GM23338 (cell line): ENCODE data around the gene CHST13. TPM values are rescaled to one million over a fixed set of nuclear protein-coding genes. Genes with fewer than 3 reads are reported as not detected.

Source experiments
- ATAC-seq: fragments of 200-7000 bp; cut with Tn5 transposase; 3 replicates; pipeline ENCODE4 v1.9.1; 2020
- DNase-seq: peaks from one replicate; pipeline ENCODE4 v3.0.0-alpha.2; 2015; ENCODE audit warnings: low spot score
- H2AFZ ChIP-seq: fragments of 200-600 bp; sonication (generic); 2 replicates; pipeline ENCODE4 v1.8.0; 2016; ENCODE audit warnings: antibody characterized with exemption, mild to moderate bottlenecking, moderate library complexity
- H3F3A ChIP-seq: fragments of 200-600 bp; sonication (generic); replicated peaks from 2 replicates; pipeline ENCODE4 v1.8.0; 2017; ENCODE audit warnings: antibody characterized with exemption, mixed run types, low read depth
- H3K27ac ChIP-seq: fragments of 200-600 bp; sonication (generic); 2 replicates; pipeline ENCODE4 v1.6.1; 2016; ENCODE audit warnings: low read depth
- H3K27me3 ChIP-seq: fragments of 200-600 bp; sonication (generic); 2 replicates; pipeline ENCODE4 v1.8.0; 2016; ENCODE audit warnings: mild to moderate bottlenecking, mixed run types, moderate library complexity; ENCODE audit not compliant: insufficient read depth
- H3K36me3 ChIP-seq: fragments of 200-600 bp; sonication (generic); 2 replicates; pipeline ENCODE4 v1.8.0; 2016; ENCODE audit warnings: mild to moderate bottlenecking; ENCODE audit not compliant: insufficient read depth
- H3K4me1 ChIP-seq: fragments of 200-600 bp; sonication (generic); 2 replicates; pipeline ENCODE4 v1.8.0; 2016; ENCODE audit warnings: mild to moderate bottlenecking, moderate library complexity; ENCODE audit not compliant: insufficient read depth
- H3K4me2 ChIP-seq: fragments of 200-600 bp; sonication (generic); 2 replicates; pipeline ENCODE4 v1.7.1; 2017; ENCODE audit warnings: mixed run types
- H3K4me3 ChIP-seq: fragments of 200-600 bp; sonication (generic); 2 replicates; pipeline ENCODE4 v1.6.1; 2016; ENCODE audit warnings: mixed run types
- H3K79me2 ChIP-seq: fragments of 200-600 bp; sonication (generic); replicated peaks from 2 replicates; pipeline ENCODE4 v1.8.0; 2017; ENCODE audit warnings: mild to moderate bottlenecking; ENCODE audit not compliant: insufficient read depth
- H3K9me2 ChIP-seq: fragments of 200-600 bp; sonication (generic); 2 replicates; pipeline ENCODE4 v1.8.0; 2017; ENCODE audit not compliant: insufficient read depth
- H4K20me1 ChIP-seq: fragments of 200-600 bp; sonication (generic); replicated peaks from 2 replicates; pipeline ENCODE4 v1.8.0; 2017; ENCODE audit warnings: mild to moderate bottlenecking; ENCODE audit not compliant: insufficient read depth
- H3K27ac Mint-ChIP-seq: 2 replicates; pipeline ENCODE4 v1.8.0; 2020; ENCODE audit warnings: inconsistent platforms, mild to moderate bottlenecking, moderate library complexity, mixed read lengths
- H3K27me3 Mint-ChIP-seq: 3 replicates; pipeline ENCODE4 v1.8.0; 2022; ENCODE audit warnings: low read depth, mild to moderate bottlenecking, moderate library complexity, mixed read lengths, inconsistent platforms; ENCODE audit not compliant: insufficient read depth, poor library complexity
- H3K36me3 Mint-ChIP-seq: 3 replicates; pipeline ENCODE4 v1.8.0; 2021; ENCODE audit warnings: low read depth, mild to moderate bottlenecking, inconsistent platforms, moderate library complexity, mixed read lengths
- H3K4me1 Mint-ChIP-seq: 3 replicates; pipeline ENCODE4 v1.8.0; 2020; ENCODE audit warnings: mild to moderate bottlenecking, inconsistent platforms, mixed read lengths
- H3K4me3 Mint-ChIP-seq: 3 replicates; pipeline ENCODE4 v1.8.0; 2021; ENCODE audit warnings: moderate library complexity, mild to moderate bottlenecking, inconsistent platforms, mixed read lengths
- H3K9me3 Mint-ChIP-seq: 3 replicates; pipeline ENCODE4 v1.8.0; 2020; ENCODE audit warnings: moderate library complexity, mild to moderate bottlenecking, inconsistent platforms, mixed read lengths
- CREB1 ChIP-seq: fragments of 250-450 bp; sonication (Bioruptor Pico); IDR thresholded peaks from 2 replicates; pipeline ENCODE4 v1.5.0; 2020; ENCODE audit warnings: low read depth, mild to moderate bottlenecking, moderate library complexity
- CTCF ChIP-seq, 2 experiments: fragments of 200-600 bp in 1 of 2; sonication (generic) in 1 of 2; conservative IDR thresholded peaks; 2 replicates each; pipeline versions ENCODE4 v1.5.1 to v1.6.1; 2016 to 2017; ENCODE audit warnings: antibody characterized with exemption in 2 of 2, low read depth in 2 of 2, mild to moderate bottlenecking in 2 of 2, moderate library complexity in 1 of 2
- ETS1 ChIP-seq: IDR thresholded peaks from 2 replicates; pipeline ENCODE4 v1.6.1; 2016; ENCODE audit warnings: antibody characterized with exemption
- EZH2 ChIP-seq: fragments of 200-600 bp; sonication (generic); IDR thresholded peaks from one replicate; pipeline ENCODE4 v1.8.0; 2017; ENCODE audit warnings: antibody characterized with exemption, mild to moderate bottlenecking, low read depth; ENCODE audit not compliant: unreplicated experiment
- EZH2phosphoT487 ChIP-seq: fragments of 200-600 bp; sonication (generic); IDR thresholded peaks from one replicate; pipeline ENCODE4 v1.8.1; 2018; ENCODE audit warnings: antibody characterized with exemption; ENCODE audit not compliant: unreplicated experiment
- JUNB ChIP-seq: IDR thresholded peaks from one replicate; pipeline ENCODE4 v1.6.1; 2016; ENCODE audit warnings: antibody characterized with exemption; ENCODE audit not compliant: unreplicated experiment
- NANOG ChIP-seq: IDR thresholded peaks from 2 replicates; pipeline ENCODE4 v1.6.1; 2016; ENCODE audit warnings: antibody characterized with exemption, borderline replicate concordance
- POLR2AphosphoS5 ChIP-seq: IDR thresholded peaks from 2 replicates; pipeline ENCODE4 v1.6.1; 2016; ENCODE audit warnings: antibody characterized with exemption, low read depth
- REST ChIP-seq: IDR thresholded peaks from one replicate; pipeline ENCODE4 v1.6.1; 2018; ENCODE audit warnings: antibody characterized with exemption; ENCODE audit not compliant: unreplicated experiment
- STAT1 ChIP-seq: IDR thresholded peaks from one replicate; pipeline ENCODE4 v1.6.1; 2016; ENCODE audit warnings: antibody characterized with exemption; ENCODE audit not compliant: unreplicated experiment
- ZNF114 ChIP-seq: fragments of 250-450 bp; sonication (Bioruptor Pico); IDR thresholded peaks from 2 replicates; pipeline ENCODE4 v1.5.0; 2020; ENCODE audit warnings: mild to moderate bottlenecking, moderate library complexity
- ZNF331 ChIP-seq: fragments of 250-450 bp; sonication (Bioruptor Pico); IDR thresholded peaks from 2 replicates; pipeline ENCODE4 v1.5.0; 2020; ENCODE audit warnings: low read depth, mild to moderate bottlenecking, moderate library complexity
- ZNF462 ChIP-seq: fragments of 250-450 bp; sonication (Bioruptor Pico); IDR thresholded peaks from 2 replicates; pipeline ENCODE4 v1.5.0; 2020; ENCODE audit warnings: mild to moderate bottlenecking, moderate library complexity
- polyA plus RNA-seq: library from polyadenylated mRNA; unstranded; fragments of >200 nt; fragmentation: Nextera tagmentation; extraction: Ambion mirVana; gene quantifications from 2 replicates; pipeline ENCODE4 v1.2.1, GENCODE V29; 2016
- total RNA-seq: library from RNA; depleted of rRNA; stranded (reverse); fragments of >200 nt; shearing (Covaris generic); gene quantifications from 2 replicates; pipeline ENCODE4 v1.2.3, GENCODE V29; 2014

CHST13 gene
- total and polyA plus RNA-seq, 2 experiments from 2014 or later: 3.7 to 8.4 TPM

GRCh38 chr3:126536126-126536525, 12.2 kb downstream of the CHST13 start:
- Histone ChIP-seq H3K4me2 (no peak overlapping the region), H3K4me1 (no peaks in the 10 kb centered on the region), H3K36me3 (no peaks in the 10 kb centered on the region), H3K4me3 (no peak overlapping the region), H3K27me3 (peaks cover 7% of the 10 kb centered on the region; the same call in 1 of the 2 replicates), H2AFZ (no peak overlapping the region), H3F3A (0 out of 2 replicates have a peak, but pooled peaks cover 2% of the 10 kb centered on the region), H3K9me2 (no peaks in the 10 kb centered on the region), H4K20me1 (no peaks in the 10 kb centered on the region), H3K27ac (no peak overlapping the region), H3K79me2 (no peaks in the 10 kb centered on the region)
- Mint-ChIP-seq H3K4me1 (no peaks in the 10 kb centered on the region; the same call in 2 of the 3 replicates), H3K4me3 (no peak overlapping the region), H3K36me3 (peaks cover 3% of the 10 kb centered on the region; the same call in 1 of the 3 replicates), H3K27ac (no peak overlapping the region), H3K9me3 (no peaks in the 10 kb centered on the region), H3K27me3 (peaks cover 9% of the 10 kb centered on the region)
- ATAC-seq (no peak), DNase-seq (no peak)
- TF ChIP-seq JUNB (no peak), ZNF114 (no peak), EZH2phosphoT487 (no peak), ZNF462 (CRISPR knock-in tag) (no peak), CREB1 (no peak), EZH2 (no peak), REST (no peak), ZNF331 (CRISPR knock-in tag) (no peak), CTCF (conservative IDR thresholded peaks at IDR 0.05; ENCODE audit: low read depth in 2 of 2) (no peak), POLR2AphosphoS5 (no peak), STAT1 (no peak), NANOG (no peak), ETS1 (no peak)
